Measurements from ENCODE around the gene TMEM95.

TMEM95 gene

GRCh38 chr17:7306911-7307685, 47.9 kb upstream of the TMEM95 start, which contains the start of gene EIF5A (continued):
- TF ChIP-seq GLIS2 (tag by site-specific recombination; IDR thresholded peaks at IDR 0.05) (no peak), ZNF280C (tag by site-specific recombination; IDR thresholded peaks at IDR 0.05) (no peak), ZNF785 (tag by site-specific recombination; IDR thresholded peaks at IDR 0.05) (no peak), ZNF416 (tag by site-specific recombination; IDR thresholded peaks at IDR 0.05) (no peak), ZBTB20 (tag by site-specific recombination; IDR thresholded peaks at IDR 0.05) (peak; percentile 51; the same call in 1 of the 2 replicates), SP7 (tag by site-specific recombination; IDR thresholded peaks at IDR 0.05) (no peak; the same call in 1 of the 2 replicates), ZBTB44 (tag by site-specific recombination; IDR thresholded peaks at IDR 0.05) (no peak), ZNF530 (tag by site-specific recombination; IDR thresholded peaks at IDR 0.05; ENCODE audit: low read depth) (no peak), KLF16 (tag by site-specific recombination; IDR thresholded peaks at IDR 0.05) (no peak), BCL11B (tag by site-specific recombination; IDR thresholded peaks at IDR 0.05; ENCODE audit: low read depth) (no peak), ZNF521 (tag by site-specific recombination; IDR thresholded peaks at IDR 0.05) (no peak), ZBTB1 (tag by site-specific recombination; IDR thresholded peaks at IDR 0.05) (no peak), REPIN1 (tag by site-specific recombination; IDR thresholded peaks at IDR 0.05; ENCODE audit: low read depth) (no peak), ZBTB26 (tag by site-specific recombination; optimal IDR thresholded peaks at IDR 0.05) (no peak), ZNF513 (tag by site-specific recombination; IDR thresholded peaks at IDR 0.05) (no peak), TRIM28 (IDR thresholded peaks at IDR 0.05; ENCODE audit: borderline replicate concordance, low read length) (peak; percentile 61; the same call in 1 of the 2 replicates), ZNF302 (tag by site-specific recombination; IDR thresholded peaks at IDR 0.05; ENCODE audit: low read depth) (no peak), ZNF670 (tag by site-specific recombination; IDR thresholded peaks at IDR 0.05; ENCODE audit: low read depth) (no peak), ZNF16 (tag by site-specific recombination; IDR thresholded peaks at IDR 0.05; ENCODE audit: low read depth) (no peak), ZNF155 (tag by site-specific recombination; IDR thresholded peaks at IDR 0.05) (no peak), OVOL3 (tag by site-specific recombination; IDR thresholded peaks at IDR 0.05) (no peak), ZNF175 (tag by site-specific recombination; IDR thresholded peaks at IDR 0.05) (no peak), ZNF114 (tag by site-specific recombination; IDR thresholded peaks at IDR 0.05) (no peak), ZNF169 (tag by site-specific recombination; IDR thresholded peaks at IDR 0.05) (no peak), PBX3 (CRISPR knock-in tag; IDR thresholded peaks at IDR 0.05) (no peak), ZNF792 (tag by site-specific recombination; IDR thresholded peaks at IDR 0.05) (no peak), ZNF398 (tag by site-specific recombination; IDR thresholded peaks at IDR 0.05) (no peak), ZNF548 (tag by site-specific recombination; IDR thresholded peaks at IDR 0.05) (no peak)
